Measurements from ENCODE around the gene THRAP3.

The THRAP3 gene, protein sequence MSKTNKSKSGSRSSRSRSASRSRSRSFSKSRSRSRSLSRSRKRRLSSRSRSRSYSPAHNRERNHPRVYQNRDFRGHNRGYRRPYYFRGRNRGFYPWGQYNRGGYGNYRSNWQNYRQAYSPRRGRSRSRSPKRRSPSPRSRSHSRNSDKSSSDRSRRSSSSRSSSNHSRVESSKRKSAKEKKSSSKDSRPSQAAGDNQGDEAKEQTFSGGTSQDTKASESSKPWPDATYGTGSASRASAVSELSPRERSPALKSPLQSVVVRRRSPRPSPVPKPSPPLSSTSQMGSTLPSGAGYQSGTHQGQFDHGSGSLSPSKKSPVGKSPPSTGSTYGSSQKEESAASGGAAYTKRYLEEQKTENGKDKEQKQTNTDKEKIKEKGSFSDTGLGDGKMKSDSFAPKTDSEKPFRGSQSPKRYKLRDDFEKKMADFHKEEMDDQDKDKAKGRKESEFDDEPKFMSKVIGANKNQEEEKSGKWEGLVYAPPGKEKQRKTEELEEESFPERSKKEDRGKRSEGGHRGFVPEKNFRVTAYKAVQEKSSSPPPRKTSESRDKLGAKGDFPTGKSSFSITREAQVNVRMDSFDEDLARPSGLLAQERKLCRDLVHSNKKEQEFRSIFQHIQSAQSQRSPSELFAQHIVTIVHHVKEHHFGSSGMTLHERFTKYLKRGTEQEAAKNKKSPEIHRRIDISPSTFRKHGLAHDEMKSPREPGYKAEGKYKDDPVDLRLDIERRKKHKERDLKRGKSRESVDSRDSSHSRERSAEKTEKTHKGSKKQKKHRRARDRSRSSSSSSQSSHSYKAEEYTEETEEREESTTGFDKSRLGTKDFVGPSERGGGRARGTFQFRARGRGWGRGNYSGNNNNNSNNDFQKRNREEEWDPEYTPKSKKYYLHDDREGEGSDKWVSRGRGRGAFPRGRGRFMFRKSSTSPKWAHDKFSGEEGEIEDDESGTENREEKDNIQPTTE

DNA sequence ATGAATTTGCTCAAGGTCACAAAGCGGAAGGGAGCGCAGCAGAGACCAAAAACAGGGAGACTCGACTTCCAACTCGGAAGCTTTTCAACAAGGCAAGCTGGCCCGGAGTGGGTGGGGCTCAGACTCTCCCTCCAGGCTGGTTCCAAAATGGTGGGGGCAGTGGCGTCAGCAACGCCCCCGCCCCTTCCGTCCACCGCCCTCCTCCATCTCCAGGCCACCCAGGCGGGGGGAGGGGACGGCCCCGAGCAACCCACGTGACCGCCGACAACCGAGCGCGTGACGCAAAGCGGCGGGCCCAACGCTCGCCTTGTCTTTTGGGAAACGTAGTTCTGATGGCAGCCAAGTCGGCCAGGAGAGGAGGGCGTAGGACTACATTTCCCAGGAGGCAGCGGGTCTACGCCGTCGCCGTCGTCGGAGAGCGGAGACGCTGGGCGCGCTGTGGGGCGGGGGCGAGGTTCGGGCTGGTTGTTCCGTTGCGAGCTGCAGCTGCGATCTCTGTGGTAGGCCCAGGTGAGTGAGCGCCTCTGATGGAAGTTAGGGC, at the start of gene THRAP3:
Gene THRAP3 (plus strand): TSS at position 448 of the 541 bp plus-strand sequence. CDS start 58,121 bp downstream, outside the sequence.
- TF ChIP-seq, protein P1, sequence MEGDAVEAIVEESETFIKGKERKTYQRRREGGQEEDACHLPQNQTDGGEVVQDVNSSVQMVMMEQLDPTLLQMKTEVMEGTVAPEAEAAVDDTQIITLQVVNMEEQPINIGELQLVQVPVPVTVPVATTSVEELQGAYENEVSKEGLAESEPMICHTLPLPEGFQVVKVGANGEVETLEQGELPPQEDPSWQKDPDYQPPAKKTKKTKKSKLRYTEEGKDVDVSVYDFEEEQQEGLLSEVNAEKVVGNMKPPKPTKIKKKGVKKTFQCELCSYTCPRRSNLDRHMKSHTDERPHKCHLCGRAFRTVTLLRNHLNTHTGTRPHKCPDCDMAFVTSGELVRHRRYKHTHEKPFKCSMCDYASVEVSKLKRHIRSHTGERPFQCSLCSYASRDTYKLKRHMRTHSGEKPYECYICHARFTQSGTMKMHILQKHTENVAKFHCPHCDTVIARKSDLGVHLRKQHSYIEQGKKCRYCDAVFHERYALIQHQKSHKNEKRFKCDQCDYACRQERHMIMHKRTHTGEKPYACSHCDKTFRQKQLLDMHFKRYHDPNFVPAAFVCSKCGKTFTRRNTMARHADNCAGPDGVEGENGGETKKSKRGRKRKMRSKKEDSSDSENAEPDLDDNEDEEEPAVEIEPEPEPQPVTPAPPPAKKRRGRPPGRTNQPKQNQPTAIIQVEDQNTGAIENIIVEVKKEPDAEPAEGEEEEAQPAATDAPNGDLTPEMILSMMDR (IDR thresholded peaks at IDR 0.05; ENCODE audit: low read depth, low read length), result no peak
- H3K4me3 ChIP-seq (ENCODE audit: low read depth, low read length), result peak within 1 kb of the TSS; percentile 87

DNA sequence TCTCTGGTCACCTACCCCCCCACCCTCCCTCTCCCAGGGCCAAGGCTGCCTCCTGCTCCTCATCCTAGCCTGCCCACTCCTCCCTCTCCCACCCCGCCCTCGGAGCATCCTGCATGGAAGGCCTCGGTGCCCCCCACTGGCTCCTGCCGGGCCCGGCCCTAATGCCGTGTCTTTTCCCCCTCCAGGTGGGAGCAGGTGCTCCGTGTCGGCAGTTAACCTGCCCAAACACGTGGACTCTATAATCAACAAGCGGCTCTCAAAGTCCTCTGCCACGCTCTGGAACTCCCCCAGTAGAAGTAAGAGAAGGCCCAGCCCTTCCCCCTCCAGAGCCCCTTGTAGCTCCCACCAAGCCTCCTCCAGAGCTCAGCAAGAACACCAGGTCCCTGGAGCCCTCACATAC, 49.5 kb upstream of the THRAP3 start:
- Histone ChIP-seq H3K4me3 (ENCODE audit: low read depth, low read length) (no peak overlapping the region), H3K27ac (no peak overlapping the region), H3K27me3 (ENCODE audit: insufficient read depth, low read depth, severe bottlenecking) (no peaks in the 10 kb centered on the region), H3K9me3 (ENCODE audit: severe bottlenecking) (no peaks in the 10 kb centered on the region), H3K36me3 (peaks cover 82% of the 10 kb centered on the region)
- no peak for DNase-seq
- TF ChIP-seq, protein P1 (IDR thresholded peaks at IDR 0.05; ENCODE audit: low read depth, low read length), result no peak

More for the DNA sequence above, at the start of gene THRAP3:
- Histone ChIP-seq H3K27me3 (ENCODE audit: insufficient read depth, low read depth, severe bottlenecking) (no peaks in the 10 kb centered on the region), H3K27ac (peak within 1 kb of the TSS; percentile 91), H3K9me3 (ENCODE audit: severe bottlenecking) (no peaks in the 10 kb centered on the region), H3K36me3 (peaks cover 35% of the 10 kb centered on the region)
- peak; percentile 99 for DNase-seq

DNA sequence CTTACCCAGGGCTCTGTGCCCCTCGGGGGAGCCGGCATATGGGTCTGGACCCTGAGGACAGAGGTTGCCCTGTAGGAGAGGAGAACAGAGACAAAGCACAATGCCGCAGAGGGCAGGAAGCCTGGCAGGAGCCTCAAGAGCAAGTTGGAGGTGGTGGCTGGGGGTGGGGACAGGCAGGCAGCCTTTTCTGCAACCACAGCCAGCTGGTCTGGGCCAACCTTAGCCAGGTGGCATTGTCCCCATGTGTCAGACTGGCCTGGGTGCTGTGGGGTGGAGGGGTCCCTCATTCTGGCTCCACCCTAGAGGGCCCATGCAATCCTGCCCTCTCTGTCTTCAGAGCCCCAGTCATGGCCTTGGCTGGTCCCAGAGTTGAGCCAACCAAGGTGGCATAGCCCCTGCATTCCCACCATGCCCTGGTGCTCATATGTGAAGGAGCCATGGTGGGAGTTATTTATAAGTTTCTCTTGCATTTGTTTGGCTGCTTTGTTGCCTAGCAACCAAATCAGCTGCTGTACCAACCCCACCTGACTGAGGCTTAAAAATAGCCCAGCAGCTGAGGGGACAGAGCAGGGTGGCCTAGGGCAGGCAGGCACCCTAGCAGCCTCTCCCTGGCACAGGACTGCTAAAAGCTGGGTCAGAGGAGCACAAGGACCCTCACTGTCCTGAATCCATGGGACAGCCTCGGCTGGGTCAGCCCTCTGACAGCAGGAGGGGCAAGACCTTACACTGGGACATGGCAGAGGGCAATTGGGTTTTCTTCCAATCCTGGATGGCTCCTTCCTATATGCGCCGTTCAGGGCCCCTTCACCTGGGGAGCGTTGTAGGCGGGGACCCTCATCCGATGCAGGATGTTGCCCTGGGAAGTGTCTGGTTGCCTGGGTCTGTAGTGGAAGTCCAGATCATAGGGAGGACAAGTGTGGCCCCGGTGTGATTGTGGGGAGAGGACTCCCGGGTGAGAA, 48.8 kb upstream of the THRAP3 start:
- no peak for DNase-seq
- H3K36me3 ChIP-seq, result peaks cover 86% of the 10 kb centered on the region
- TF ChIP-seq, protein P1 (IDR thresholded peaks at IDR 0.05; ENCODE audit: low read depth, low read length), result no peak
- no peak overlapping the region for H3K4me3 ChIP-seq (ENCODE audit: low read depth, low read length)
- no peak overlapping the region for H3K27ac ChIP-seq
- no peaks in the 10 kb centered on the region for H3K9me3 ChIP-seq (ENCODE audit: severe bottlenecking)
- no peaks in the 10 kb centered on the region for H3K27me3 ChIP-seq (ENCODE audit: insufficient read depth, low read depth, severe bottlenecking)

DNA sequence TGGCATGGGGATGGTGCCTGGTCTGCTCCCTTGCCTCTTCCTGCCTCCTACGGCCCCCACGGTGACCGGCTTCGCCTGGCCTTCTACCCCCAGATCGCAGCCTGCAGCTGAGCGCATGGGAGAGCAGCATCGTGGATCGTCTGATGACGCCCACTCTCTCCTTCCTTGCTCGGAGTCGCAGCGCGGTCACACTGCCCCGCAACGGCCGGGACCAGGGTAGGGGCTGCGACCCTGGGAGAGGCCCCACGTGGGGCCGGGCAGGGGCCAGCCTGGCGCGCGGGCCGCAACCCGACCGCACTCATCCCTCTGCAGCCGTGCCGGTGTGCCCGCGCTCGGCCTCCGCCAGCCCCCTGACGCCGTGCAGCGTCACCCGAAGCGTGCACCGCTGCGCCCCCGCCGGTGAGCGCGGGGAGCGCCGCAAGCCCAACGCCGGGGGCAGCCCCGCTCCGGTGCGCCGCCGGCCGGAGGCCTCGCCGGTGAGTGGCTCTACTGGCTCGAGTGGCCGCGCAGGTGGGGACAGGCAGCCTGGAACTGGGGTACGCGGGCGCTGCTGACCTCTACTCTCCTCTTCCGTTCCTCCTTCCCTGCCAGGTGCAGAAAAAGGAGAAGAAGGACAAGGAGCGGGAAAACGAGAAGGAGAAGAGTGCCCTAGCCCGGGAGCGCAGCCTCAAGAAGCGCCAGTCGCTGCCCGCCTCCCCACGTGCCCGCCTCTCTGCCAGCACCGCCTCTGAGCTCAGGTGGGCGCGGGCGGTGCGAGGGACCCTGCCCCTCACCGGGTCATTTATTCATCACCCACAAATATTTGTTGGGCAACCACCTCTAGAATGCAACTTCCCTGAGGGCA, 47.9 kb upstream of the THRAP3 start:
- DNase-seq, result no peak
- TF ChIP-seq, protein P1 (IDR thresholded peaks at IDR 0.05; ENCODE audit: low read depth, low read length), result no peak
- Histone ChIP-seq H3K27ac (no peak overlapping the region), H3K27me3 (ENCODE audit: insufficient read depth, low read depth, severe bottlenecking) (no peaks in the 10 kb centered on the region), H3K36me3 (peaks cover 88% of the 10 kb centered on the region), H3K9me3 (ENCODE audit: severe bottlenecking) (no peaks in the 10 kb centered on the region), H3K4me3 (ENCODE audit: low read depth, low read length) (no peak overlapping the region)
